Keratinocyte (primary cell): ENCODE results near the gene TAF11L9.
"Not testable (repeated sequence)": the region's sequence is repeated elsewhere in the genome, so short reads cannot be mapped to it uniquely, and the experiment has no call there.

ENCODE experiments used
- EZH2 ChIP-seq: IDR thresholded peaks from one replicate; pipeline ENCODE4 v1.6.1; 2012; ENCODE audit warnings: inconsistent platforms, mild to moderate bottlenecking, low read length, moderate library complexity
- TF ChIP-seq, protein P1 (sequence below), 3 experiments: IDR thresholded peaks in 1 of 3; conservative IDR thresholded peaks in 1 of 3; optimal IDR thresholded peaks in 1 of 3; 2 replicates in 2 of 3; 3 replicates in 1 of 3; pipeline versions ENCODE3 to v1.5.1; 2011; ENCODE audit warnings: low read length in 3 of 3, mild to moderate bottlenecking in 3 of 3, moderate library complexity in 2 of 3, control low read depth in 1 of 3, inconsistent platforms in 1 of 3; ENCODE audit not compliant: insufficient read depth in 2 of 3; ENCODE audit errors: extremely low read depth in 1 of 3

DNA sequence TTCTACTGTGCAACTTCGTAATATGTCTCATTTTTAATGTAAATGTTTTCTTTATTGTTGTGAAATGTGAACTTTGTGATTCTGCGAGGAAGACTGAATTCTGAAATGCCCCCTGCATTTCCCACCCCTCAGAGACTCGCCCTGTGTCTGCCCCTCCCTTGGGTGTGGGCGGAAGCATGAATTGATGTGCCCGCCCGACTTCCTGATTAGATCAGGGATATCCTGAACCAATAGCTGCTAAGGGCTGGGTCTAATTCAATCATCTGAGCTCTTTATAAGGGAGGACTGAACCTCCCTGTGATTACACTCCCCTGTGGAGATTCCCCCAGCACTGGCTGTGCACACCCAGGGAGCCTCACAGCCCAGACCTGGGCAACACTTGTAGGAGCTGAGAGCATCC lies 9.7 kb upstream of the TAF11L9 start, which contains the start of gene TAF11L11:
- TF ChIP-seq, protein P1, sequence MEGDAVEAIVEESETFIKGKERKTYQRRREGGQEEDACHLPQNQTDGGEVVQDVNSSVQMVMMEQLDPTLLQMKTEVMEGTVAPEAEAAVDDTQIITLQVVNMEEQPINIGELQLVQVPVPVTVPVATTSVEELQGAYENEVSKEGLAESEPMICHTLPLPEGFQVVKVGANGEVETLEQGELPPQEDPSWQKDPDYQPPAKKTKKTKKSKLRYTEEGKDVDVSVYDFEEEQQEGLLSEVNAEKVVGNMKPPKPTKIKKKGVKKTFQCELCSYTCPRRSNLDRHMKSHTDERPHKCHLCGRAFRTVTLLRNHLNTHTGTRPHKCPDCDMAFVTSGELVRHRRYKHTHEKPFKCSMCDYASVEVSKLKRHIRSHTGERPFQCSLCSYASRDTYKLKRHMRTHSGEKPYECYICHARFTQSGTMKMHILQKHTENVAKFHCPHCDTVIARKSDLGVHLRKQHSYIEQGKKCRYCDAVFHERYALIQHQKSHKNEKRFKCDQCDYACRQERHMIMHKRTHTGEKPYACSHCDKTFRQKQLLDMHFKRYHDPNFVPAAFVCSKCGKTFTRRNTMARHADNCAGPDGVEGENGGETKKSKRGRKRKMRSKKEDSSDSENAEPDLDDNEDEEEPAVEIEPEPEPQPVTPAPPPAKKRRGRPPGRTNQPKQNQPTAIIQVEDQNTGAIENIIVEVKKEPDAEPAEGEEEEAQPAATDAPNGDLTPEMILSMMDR (optimal IDR thresholded peaks at IDR 0.05 in 1 of 3, IDR thresholded peaks at IDR 0.05 in 1 of 3, conservative IDR thresholded peaks at IDR 0.05 in 1 of 3; ENCODE audit: extremely low read depth in 1 of 3, insufficient read depth in 2 of 3, low read length in 3 of 3) = not testable (repeated sequence)
- not testable (repeated sequence) for TF ChIP-seq EZH2
